WTC11 (cell line): Measurements from ENCODE around the gene CDC42EP4. TPM values are rescaled to one million over a fixed set of nuclear protein-coding genes. Genes with fewer than 3 reads are reported as not detected.

Experiments used
- ATAC-seq: fragments of 200-7000 bp; cut with Tn5 transposase; 2 replicates; pipeline ENCODE4 v1.10.0; 2021; ENCODE audit warnings: mild to moderate bottlenecking, moderate library complexity
- CTCF ChIA-PET: fragments of 300-600 bp; sonication (Branson Sonifier 250); formaldehyde crosslinking; loops from one replicate; lab custom pipeline; 2021; ENCODE audit warnings: antibody characterized with exemption; lab: Charles Lee
- POLR2A ChIA-PET: fragments of 350-600 bp; sonication (Branson Sonifier 250); formaldehyde crosslinking; loops from one replicate; lab custom pipeline; 2021; ENCODE audit warnings: antibody characterized with exemption; lab: Charles Lee
- DNase-seq: peaks from one replicate; pipeline ENCODE4 v3.0.0; 2021; ENCODE audit warnings: low spot score
- H3K27ac Mint-ChIP-seq: 2 replicates; pipeline ENCODE4 v1.8.0; 2021; ENCODE audit warnings: mixed read lengths
- H3K27me3 Mint-ChIP-seq: 2 replicates; pipeline ENCODE4 v1.8.0; 2021; ENCODE audit warnings: low read depth, mild to moderate bottlenecking, moderate library complexity, mixed read lengths
- H3K36me3 Mint-ChIP-seq: 2 replicates; pipeline ENCODE4 v1.8.0; 2021; ENCODE audit warnings: mixed read lengths
- H3K4me1 Mint-ChIP-seq: 2 replicates; pipeline ENCODE4 v1.8.0; 2022; ENCODE audit warnings: mixed read lengths
- H3K4me3 Mint-ChIP-seq: 2 replicates; pipeline ENCODE4 v1.8.0; 2021; ENCODE audit warnings: mild to moderate bottlenecking, moderate library complexity, mixed read lengths
- H3K9me3 Mint-ChIP-seq: 2 replicates; pipeline ENCODE4 v1.8.0; 2021; ENCODE audit warnings: mixed read lengths
- FOXJ3 ChIP-seq: sonication (generic); formaldehyde crosslinking; IDR thresholded peaks from 2 replicates; pipeline ENCODE4 v1.9.0; 2021; ENCODE audit warnings: missing genetic modification reagents, mild to moderate bottlenecking, borderline replicate concordance
- FOXP1 ChIP-seq: sonication (generic); formaldehyde crosslinking; IDR thresholded peaks from 2 replicates; pipeline ENCODE4 v1.8.0; 2022; ENCODE audit warnings: missing genetic modification reagents, mild to moderate bottlenecking, moderate library complexity, borderline replicate concordance
- IRF1 ChIP-seq: sonication (generic); formaldehyde crosslinking; IDR thresholded peaks from 2 replicates; pipeline ENCODE4 v1.8.0; 2023; ENCODE audit warnings: missing genetic modification reagents
- JAZF1 ChIP-seq: fragments of 250-450 bp; sonication (Bioruptor Pico); IDR thresholded peaks from 2 replicates; pipeline ENCODE4 v1.9.0; 2021; ENCODE audit warnings: moderate library complexity, mild to moderate bottlenecking, inconsistent platforms
- KAT7 ChIP-seq: sonication (generic); formaldehyde crosslinking; IDR thresholded peaks from 2 replicates; pipeline ENCODE4 v1.8.1; 2023; ENCODE audit warnings: missing genetic modification reagents, mild to moderate bottlenecking, borderline replicate concordance
- MXD4 ChIP-seq: fragments of 250-450 bp; sonication (Bioruptor Pico); IDR thresholded peaks from 2 replicates; pipeline ENCODE4 v1.8.0; 2021; ENCODE audit warnings: mild to moderate bottlenecking, moderate library complexity, borderline replicate concordance
- NFYB ChIP-seq: sonication (generic); formaldehyde crosslinking; conservative IDR thresholded peaks from 2 replicates; pipeline ENCODE4 v1.8.0; 2022; ENCODE audit warnings: low read depth, missing genetic modification reagents
- RORB ChIP-seq: fragments of 250-450 bp; sonication (Bioruptor Pico); IDR thresholded peaks from 2 replicates; pipeline ENCODE4 v1.9.0; 2021; ENCODE audit warnings: mild to moderate bottlenecking
- SOX15 ChIP-seq: fragments of 250-450 bp; sonication (Bioruptor Pico); IDR thresholded peaks from 2 replicates; pipeline ENCODE4 v1.9.0; 2021; ENCODE audit warnings: mild to moderate bottlenecking
- ZNF396 ChIP-seq: fragments of 250-450 bp; sonication (Bioruptor Pico); IDR thresholded peaks from 2 replicates; pipeline ENCODE4 v1.8.0; 2021; ENCODE audit warnings: mild to moderate bottlenecking, moderate library complexity, borderline replicate concordance
- ZNF425 ChIP-seq: fragments of 250-450 bp; sonication (Bioruptor Pico); conservative IDR thresholded peaks from 2 replicates; pipeline ENCODE4 v1.9.0; 2021; ENCODE audit warnings: mild to moderate bottlenecking
- ZNF671 ChIP-seq: fragments of 250-450 bp; sonication (Bioruptor Pico); IDR thresholded peaks from 2 replicates; pipeline ENCODE4 v1.8.0; 2021; ENCODE audit warnings: mild to moderate bottlenecking
- total RNA-seq: library from RNA; stranded (reverse); gene quantifications from 3 replicates; pipeline ENCODE4 v1.2.3, GENCODE V29; 2021
- TF ChIP-seq, protein P1 (sequence below): sonication (generic); formaldehyde crosslinking; IDR thresholded peaks from 2 replicates; pipeline ENCODE4 v1.8.0; 2023; ENCODE audit warnings: missing genetic modification reagents, mild to moderate bottlenecking, borderline replicate concordance
- TF ChIP-seq, protein P2 (sequence below): sonication (generic); formaldehyde crosslinking; IDR thresholded peaks from 2 replicates; pipeline ENCODE4 v1.8.0; 2022; ENCODE audit warnings: mild to moderate bottlenecking, missing genetic modification reagents
- TF ChIP-seq, protein P3 (sequence below): sonication (generic); formaldehyde crosslinking; IDR thresholded peaks from 2 replicates; pipeline ENCODE4 v1.8.0; 2022; ENCODE audit warnings: missing genetic modification reagents
- TF ChIP-seq, protein P4 (sequence below): sonication (generic); formaldehyde crosslinking; IDR thresholded peaks from 2 replicates; pipeline ENCODE4 v1.8.0; 2022; ENCODE audit warnings: mild to moderate bottlenecking, missing genetic modification reagents
- TF ChIP-seq, protein P5 (sequence below): sonication (generic); formaldehyde crosslinking; IDR thresholded peaks from 2 replicates; pipeline ENCODE4 v1.8.1; 2023; ENCODE audit warnings: mild to moderate bottlenecking, missing genetic modification reagents
- TF ChIP-seq, protein P6 (sequence below): fragments of 200-600 bp; IDR thresholded peaks from 2 replicates; pipeline ENCODE4 v1.8.0; 2022; ENCODE audit warnings: antibody characterized with exemption

Gene CDC42EP4
- total RNA-seq, 1 experiment from 2014 or later: 18.8 TPM

GRCh38 chr17:73336408-73337329, 24.9 kb upstream of the CDC42EP4 start:
- no peak for ATAC-seq
- POLR2A ChIA-PET: interaction anchor here (0.7 kb wide), 1 partner anchor 343 kb away, joined by 4 read pairs; no protein-coding TSS in a partner anchor
- TF ChIP-seq RORB (CRISPR knock-in tag) (no peak), IRF1 (CRISPR knock-in tag) (no peak), ZNF396 (no peak), JAZF1 (CRISPR knock-in tag) (no peak), FOXJ3 (no peak), ZNF425 (CRISPR knock-in tag) (no peak), NFYB (no peak), FOXP1 (CRISPR knock-in tag) (no peak), MXD4 (CRISPR knock-in tag) (no peak), SOX15 (no peak), ZNF671 (no peak), KAT7 (no peak)
- TF ChIP-seq, protein P1, sequence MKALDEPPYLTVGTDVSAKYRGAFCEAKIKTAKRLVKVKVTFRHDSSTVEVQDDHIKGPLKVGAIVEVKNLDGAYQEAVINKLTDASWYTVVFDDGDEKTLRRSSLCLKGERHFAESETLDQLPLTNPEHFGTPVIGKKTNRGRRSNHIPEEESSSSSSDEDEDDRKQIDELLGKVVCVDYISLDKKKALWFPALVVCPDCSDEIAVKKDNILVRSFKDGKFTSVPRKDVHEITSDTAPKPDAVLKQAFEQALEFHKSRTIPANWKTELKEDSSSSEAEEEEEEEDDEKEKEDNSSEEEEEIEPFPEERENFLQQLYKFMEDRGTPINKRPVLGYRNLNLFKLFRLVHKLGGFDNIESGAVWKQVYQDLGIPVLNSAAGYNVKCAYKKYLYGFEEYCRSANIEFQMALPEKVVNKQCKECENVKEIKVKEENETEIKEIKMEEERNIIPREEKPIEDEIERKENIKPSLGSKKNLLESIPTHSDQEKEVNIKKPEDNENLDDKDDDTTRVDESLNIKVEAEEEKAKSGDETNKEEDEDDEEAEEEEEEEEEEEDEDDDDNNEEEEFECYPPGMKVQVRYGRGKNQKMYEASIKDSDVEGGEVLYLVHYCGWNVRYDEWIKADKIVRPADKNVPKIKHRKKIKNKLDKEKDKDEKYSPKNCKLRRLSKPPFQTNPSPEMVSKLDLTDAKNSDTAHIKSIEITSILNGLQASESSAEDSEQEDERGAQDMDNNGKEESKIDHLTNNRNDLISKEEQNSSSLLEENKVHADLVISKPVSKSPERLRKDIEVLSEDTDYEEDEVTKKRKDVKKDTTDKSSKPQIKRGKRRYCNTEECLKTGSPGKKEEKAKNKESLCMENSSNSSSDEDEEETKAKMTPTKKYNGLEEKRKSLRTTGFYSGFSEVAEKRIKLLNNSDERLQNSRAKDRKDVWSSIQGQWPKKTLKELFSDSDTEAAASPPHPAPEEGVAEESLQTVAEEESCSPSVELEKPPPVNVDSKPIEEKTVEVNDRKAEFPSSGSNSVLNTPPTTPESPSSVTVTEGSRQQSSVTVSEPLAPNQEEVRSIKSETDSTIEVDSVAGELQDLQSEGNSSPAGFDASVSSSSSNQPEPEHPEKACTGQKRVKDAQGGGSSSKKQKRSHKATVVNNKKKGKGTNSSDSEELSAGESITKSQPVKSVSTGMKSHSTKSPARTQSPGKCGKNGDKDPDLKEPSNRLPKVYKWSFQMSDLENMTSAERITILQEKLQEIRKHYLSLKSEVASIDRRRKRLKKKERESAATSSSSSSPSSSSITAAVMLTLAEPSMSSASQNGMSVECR (CRISPR knock-in tag): no peak
- TF ChIP-seq, protein P2, sequence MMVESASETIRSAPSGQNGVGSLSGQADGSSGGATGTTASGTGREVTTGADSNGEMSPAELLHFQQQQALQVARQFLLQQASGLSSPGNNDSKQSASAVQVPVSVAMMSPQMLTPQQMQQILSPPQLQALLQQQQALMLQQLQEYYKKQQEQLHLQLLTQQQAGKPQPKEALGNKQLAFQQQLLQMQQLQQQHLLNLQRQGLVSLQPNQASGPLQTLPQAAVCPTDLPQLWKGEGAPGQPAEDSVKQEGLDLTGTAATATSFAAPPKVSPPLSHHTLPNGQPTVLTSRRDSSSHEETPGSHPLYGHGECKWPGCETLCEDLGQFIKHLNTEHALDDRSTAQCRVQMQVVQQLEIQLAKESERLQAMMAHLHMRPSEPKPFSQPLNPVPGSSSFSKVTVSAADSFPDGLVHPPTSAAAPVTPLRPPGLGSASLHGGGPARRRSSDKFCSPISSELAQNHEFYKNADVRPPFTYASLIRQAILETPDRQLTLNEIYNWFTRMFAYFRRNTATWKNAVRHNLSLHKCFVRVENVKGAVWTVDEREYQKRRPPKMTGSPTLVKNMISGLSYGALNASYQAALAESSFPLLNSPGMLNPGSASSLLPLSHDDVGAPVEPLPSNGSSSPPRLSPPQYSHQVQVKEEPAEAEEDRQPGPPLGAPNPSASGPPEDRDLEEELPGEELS: no peak
- TF ChIP-seq, protein P3, sequence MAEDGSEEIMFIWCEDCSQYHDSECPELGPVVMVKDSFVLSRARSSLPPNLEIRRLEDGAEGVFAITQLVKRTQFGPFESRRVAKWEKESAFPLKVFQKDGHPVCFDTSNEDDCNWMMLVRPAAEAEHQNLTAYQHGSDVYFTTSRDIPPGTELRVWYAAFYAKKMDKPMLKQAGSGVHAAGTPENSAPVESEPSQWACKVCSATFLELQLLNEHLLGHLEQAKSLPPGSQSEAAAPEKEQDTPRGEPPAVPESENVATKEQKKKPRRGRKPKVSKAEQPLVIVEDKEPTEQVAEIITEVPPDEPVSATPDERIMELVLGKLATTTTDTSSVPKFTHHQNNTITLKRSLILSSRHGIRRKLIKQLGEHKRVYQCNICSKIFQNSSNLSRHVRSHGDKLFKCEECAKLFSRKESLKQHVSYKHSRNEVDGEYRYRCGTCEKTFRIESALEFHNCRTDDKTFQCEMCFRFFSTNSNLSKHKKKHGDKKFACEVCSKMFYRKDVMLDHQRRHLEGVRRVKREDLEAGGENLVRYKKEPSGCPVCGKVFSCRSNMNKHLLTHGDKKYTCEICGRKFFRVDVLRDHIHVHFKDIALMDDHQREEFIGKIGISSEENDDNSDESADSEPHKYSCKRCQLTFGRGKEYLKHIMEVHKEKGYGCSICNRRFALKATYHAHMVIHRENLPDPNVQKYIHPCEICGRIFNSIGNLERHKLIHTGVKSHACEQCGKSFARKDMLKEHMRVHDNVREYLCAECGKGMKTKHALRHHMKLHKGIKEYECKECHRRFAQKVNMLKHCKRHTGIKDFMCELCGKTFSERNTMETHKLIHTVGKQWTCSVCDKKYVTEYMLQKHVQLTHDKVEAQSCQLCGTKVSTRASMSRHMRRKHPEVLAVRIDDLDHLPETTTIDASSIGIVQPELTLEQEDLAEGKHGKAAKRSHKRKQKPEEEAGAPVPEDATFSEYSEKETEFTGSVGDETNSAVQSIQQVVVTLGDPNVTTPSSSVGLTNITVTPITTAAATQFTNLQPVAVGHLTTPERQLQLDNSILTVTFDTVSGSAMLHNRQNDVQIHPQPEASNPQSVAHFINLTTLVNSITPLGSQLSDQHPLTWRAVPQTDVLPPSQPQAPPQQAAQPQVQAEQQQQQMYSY: no peak
- TF ChIP-seq, protein P4, sequence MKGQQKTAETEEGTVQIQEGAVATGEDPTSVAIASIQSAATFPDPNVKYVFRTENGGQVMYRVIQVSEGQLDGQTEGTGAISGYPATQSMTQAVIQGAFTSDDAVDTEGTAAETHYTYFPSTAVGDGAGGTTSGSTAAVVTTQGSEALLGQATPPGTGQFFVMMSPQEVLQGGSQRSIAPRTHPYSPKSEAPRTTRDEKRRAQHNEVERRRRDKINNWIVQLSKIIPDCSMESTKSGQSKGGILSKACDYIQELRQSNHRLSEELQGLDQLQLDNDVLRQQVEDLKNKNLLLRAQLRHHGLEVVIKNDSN (CRISPR knock-in tag): no peak
- TF ChIP-seq, protein P5, sequence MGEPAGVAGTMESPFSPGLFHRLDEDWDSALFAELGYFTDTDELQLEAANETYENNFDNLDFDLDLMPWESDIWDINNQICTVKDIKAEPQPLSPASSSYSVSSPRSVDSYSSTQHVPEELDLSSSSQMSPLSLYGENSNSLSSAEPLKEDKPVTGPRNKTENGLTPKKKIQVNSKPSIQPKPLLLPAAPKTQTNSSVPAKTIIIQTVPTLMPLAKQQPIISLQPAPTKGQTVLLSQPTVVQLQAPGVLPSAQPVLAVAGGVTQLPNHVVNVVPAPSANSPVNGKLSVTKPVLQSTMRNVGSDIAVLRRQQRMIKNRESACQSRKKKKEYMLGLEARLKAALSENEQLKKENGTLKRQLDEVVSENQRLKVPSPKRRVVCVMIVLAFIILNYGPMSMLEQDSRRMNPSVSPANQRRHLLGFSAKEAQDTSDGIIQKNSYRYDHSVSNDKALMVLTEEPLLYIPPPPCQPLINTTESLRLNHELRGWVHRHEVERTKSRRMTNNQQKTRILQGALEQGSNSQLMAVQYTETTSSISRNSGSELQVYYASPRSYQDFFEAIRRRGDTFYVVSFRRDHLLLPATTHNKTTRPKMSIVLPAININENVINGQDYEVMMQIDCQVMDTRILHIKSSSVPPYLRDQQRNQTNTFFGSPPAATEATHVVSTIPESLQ: no peak
- TF ChIP-seq, protein P6, sequence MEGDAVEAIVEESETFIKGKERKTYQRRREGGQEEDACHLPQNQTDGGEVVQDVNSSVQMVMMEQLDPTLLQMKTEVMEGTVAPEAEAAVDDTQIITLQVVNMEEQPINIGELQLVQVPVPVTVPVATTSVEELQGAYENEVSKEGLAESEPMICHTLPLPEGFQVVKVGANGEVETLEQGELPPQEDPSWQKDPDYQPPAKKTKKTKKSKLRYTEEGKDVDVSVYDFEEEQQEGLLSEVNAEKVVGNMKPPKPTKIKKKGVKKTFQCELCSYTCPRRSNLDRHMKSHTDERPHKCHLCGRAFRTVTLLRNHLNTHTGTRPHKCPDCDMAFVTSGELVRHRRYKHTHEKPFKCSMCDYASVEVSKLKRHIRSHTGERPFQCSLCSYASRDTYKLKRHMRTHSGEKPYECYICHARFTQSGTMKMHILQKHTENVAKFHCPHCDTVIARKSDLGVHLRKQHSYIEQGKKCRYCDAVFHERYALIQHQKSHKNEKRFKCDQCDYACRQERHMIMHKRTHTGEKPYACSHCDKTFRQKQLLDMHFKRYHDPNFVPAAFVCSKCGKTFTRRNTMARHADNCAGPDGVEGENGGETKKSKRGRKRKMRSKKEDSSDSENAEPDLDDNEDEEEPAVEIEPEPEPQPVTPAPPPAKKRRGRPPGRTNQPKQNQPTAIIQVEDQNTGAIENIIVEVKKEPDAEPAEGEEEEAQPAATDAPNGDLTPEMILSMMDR: no peak

More at GRCh38 chr17:73336408-73337329, 24.9 kb upstream of the CDC42EP4 start:
- CTCF ChIA-PET: interaction anchor here (0.6 to 1.2 kb wide), 2 partner anchors 12 to 25 kb away, joined by 5 to 7 read pairs; no protein-coding TSS in a partner anchor
- H3K4me3 Mint-ChIP-seq: no peak overlapping the region
- H3K9me3 Mint-ChIP-seq: no peaks in the 10 kb centered on the region
- H3K4me1 Mint-ChIP-seq: peaks cover 19% of the 10 kb centered on the region
- H3K27ac Mint-ChIP-seq: no peak overlapping the region
- no peak for DNase-seq
- no peaks in the 10 kb centered on the region for H3K27me3 Mint-ChIP-seq
- no peaks in the 10 kb centered on the region for H3K36me3 Mint-ChIP-seq
